ENCODE measurements around the gene MASP2.

DNA sequence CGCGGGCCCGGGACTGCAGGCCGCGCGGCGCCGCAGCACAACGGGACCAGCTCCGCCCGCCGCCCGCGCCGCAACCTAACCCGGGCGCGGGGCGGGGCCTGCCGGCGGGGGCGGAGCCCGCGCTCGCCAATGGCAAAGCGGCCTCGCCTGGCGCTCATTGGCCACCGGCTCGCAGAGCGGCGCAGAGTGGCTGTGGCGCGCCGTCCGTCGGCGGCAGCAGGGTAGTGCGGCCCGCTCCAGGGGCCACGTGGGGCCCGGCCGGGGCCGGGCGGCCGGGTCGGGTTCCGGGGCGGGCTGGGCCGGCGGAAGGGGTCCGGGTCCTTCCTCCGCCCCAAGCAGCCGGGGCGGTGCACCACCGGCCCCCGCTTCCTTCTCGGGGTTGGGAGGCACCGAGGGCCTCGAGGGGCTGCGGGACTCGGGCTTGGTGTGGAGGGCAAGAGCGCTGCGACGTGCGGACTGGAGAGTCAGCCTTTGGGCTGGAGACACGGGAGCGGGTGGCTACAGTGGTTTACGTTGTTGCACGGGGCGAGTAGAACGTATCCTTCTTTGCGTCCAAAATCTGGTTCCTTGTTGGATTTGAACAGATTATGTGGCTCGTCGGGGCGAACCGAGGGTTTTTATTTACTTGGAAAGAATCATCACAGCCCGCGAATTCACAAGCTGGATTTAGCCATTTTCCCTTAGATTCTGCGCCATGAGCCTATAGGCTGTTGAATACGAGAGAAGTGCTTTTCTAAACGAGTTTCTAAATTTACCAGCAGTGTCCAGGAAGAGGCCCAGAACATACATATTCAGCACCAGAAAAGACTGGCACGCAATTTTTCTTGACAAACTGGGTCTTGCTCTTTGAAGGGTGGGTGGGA is 13.2 kb upstream of the MASP2 start, which contains the start of gene SRM:
- TF ChIP-seq EZH2 (IDR thresholded peaks at IDR 0.05; ENCODE audit: insufficient read depth, poor library complexity, severe bottlenecking) (no peak), EZH2phosphoT487 (IDR thresholded peaks at IDR 0.05; ENCODE audit: insufficient read depth, low read depth) (no peak)

All from GM23248 (cell line).